ENCODE results near the gene DONSON.

GRCh38 chr21:33557447-33557846 is 31.0 kb downstream of the DONSON start:
- TF ChIP-seq, protein P1, sequence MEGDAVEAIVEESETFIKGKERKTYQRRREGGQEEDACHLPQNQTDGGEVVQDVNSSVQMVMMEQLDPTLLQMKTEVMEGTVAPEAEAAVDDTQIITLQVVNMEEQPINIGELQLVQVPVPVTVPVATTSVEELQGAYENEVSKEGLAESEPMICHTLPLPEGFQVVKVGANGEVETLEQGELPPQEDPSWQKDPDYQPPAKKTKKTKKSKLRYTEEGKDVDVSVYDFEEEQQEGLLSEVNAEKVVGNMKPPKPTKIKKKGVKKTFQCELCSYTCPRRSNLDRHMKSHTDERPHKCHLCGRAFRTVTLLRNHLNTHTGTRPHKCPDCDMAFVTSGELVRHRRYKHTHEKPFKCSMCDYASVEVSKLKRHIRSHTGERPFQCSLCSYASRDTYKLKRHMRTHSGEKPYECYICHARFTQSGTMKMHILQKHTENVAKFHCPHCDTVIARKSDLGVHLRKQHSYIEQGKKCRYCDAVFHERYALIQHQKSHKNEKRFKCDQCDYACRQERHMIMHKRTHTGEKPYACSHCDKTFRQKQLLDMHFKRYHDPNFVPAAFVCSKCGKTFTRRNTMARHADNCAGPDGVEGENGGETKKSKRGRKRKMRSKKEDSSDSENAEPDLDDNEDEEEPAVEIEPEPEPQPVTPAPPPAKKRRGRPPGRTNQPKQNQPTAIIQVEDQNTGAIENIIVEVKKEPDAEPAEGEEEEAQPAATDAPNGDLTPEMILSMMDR (conservative IDR thresholded peaks at IDR 0.05): no peak
- no peak for TF ChIP-seq ZFX (IDR thresholded peaks at IDR 0.05)

All from C4-2B (cell line).